Lower leg skin (tissue), 4 donors: Measurements from ENCODE around the gene TLE4. TPM values are rescaled to one million over a fixed set of nuclear protein-coding genes. Genes with fewer than 3 reads are reported as not detected.

ENCODE experiments used
- DNase-seq, 2 donors: peaks; one replicate each; pipeline ENCODE4 v3.0.0-alpha.2; 2019; ENCODE audit warnings: low spot score in 2 of 2
- H3K4me3 ChIP-seq: fragments of 200-600 bp; sonication (generic); 2 replicates; pipeline ENCODE4 v1.5.1; 2017; ENCODE audit warnings: mild to moderate bottlenecking, low read depth; ENCODE audit not compliant: poor library complexity, severe bottlenecking
- POLR2A ChIP-seq, 2 donors: fragments of 450-650 bp; IDR thresholded peaks; one replicate each; pipeline ENCODE4 v1.6.1; 2016 to 2017; ENCODE audit warnings: antibody characterized with exemption in 2 of 2, mild to moderate bottlenecking in 1 of 2, moderate library complexity in 1 of 2
- WGBS, 2 donors: methylation state at CpG; one replicate each; pipeline ENCODE4 v1.1.5; 2018; 5-methylcytosine and 5-hydroxymethylcytosine counted together
- intact Hi-C: fragments of 100-400 bp; cut with DNase I; formaldehyde crosslinking; loops from one replicate; pipeline ENCODE4 v1.15.0; 2023; ENCODE audit warnings: low total_unique reads
- total RNA-seq, 4 donors: library from RNA; depleted of rRNA; stranded (reverse); fragments of >200 nt; gene quantifications; one replicate each; pipeline ENCODE4 v1.1.0, GENCODE V29; 2016
- TF ChIP-seq, protein P1 (sequence below), 3 donors: fragments of 450-650 bp; IDR thresholded peaks; one replicate each; pipeline ENCODE4 v1.5.1; 2016; ENCODE audit warnings: antibody characterized with exemption in 3 of 3, mild to moderate bottlenecking in 3 of 3, moderate library complexity in 2 of 3

Gene TLE4
- total RNA-seq, 4 donors from 2014 or later = 46.8 to 97.9 (median 54.1) TPM

DNA sequence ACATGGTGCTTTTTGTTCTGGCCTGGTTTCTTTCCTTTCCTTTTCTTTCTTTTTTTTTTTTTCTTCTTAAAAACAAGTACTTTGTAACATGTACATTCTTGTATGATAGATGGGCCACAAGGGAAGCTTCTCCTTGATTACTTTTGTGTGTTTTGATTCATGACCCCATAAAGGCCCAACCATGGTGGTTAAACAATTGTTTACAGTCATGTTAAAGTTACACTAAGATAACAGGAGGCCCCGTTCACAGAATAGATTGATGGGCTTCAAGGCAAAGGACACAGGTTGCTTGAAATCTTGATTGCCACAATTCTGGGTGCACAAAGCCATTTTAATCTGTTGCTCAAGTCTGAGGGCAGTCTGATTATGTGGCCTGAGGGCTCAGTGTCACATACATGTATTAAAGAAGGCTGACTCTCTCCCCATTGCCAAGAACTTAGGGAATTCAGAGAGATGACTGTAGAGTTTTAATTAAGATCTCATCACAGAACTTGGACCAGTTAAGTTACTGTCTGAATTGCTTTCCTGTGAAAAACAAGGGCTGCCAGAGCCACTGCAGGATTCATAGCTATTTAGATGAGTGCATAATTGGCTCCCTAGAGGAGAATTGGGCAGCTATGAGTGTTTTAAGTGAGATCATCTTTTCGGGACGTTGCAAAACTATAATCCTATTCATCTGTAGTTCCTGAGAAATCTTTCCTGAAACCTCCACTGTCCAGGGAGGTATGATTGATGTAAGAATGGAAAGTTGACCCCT is 163.4 kb downstream of the TLE4 start:
- no peak for TF ChIP-seq POLR2A (IDR thresholded peaks at IDR 0.05)
- TF ChIP-seq, protein P1, sequence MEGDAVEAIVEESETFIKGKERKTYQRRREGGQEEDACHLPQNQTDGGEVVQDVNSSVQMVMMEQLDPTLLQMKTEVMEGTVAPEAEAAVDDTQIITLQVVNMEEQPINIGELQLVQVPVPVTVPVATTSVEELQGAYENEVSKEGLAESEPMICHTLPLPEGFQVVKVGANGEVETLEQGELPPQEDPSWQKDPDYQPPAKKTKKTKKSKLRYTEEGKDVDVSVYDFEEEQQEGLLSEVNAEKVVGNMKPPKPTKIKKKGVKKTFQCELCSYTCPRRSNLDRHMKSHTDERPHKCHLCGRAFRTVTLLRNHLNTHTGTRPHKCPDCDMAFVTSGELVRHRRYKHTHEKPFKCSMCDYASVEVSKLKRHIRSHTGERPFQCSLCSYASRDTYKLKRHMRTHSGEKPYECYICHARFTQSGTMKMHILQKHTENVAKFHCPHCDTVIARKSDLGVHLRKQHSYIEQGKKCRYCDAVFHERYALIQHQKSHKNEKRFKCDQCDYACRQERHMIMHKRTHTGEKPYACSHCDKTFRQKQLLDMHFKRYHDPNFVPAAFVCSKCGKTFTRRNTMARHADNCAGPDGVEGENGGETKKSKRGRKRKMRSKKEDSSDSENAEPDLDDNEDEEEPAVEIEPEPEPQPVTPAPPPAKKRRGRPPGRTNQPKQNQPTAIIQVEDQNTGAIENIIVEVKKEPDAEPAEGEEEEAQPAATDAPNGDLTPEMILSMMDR (IDR thresholded peaks at IDR 0.05) = no peak
- WGBS, 2 donors = 41 to 43% methylated on average over 3 of the region's 3 CpGs
- intact Hi-C loops = no loop called here
- no peak overlapping the region for H3K4me3 ChIP-seq
- no peak for DNase-seq

- intact Hi-C loops = no loop called here
- TF ChIP-seq, protein P1 (IDR thresholded peaks at IDR 0.05) = no peak
- no peak for TF ChIP-seq POLR2A (IDR thresholded peaks at IDR 0.05)
These were observed 164.3 kb downstream of the TLE4 start for GRCh38 chr9:79736051-79736450.

DNA sequence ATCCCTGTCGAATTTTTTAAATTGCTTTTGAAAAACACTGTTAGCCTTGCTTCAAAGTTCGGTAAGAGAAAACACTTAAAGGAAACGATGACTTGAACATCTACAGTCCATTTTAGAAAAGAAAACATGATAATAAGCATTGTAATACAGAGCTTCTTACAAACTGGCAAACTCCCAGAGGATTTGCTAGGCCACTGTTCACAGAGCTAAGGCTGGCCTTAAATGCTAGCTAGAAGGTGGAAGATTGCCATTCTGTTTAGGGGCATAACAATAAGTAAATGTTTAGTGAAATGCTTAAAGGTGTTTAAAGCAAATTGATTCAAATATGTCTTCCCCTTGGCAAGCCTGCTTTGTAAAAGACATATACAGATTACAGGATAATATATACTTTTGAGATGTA is 169.6 kb downstream of the TLE4 start:
- no peak overlapping the region for H3K4me3 ChIP-seq
- 79 to 84% methylated on average over 3 of the region's 3 CpGs for WGBS, 2 donors
- TF ChIP-seq, protein P1 (IDR thresholded peaks at IDR 0.05) = no peak
- intact Hi-C loops = no loop called here
- no peak for DNase-seq

More at GRCh38 chr9:79736051-79736450, 164.3 kb downstream of the TLE4 start:
- DNase-seq = no peak
- 91 to 94% methylated on average over 5 of the region's 5 CpGs for WGBS, 2 donors
- H3K4me3 ChIP-seq = no peak overlapping the region

GRCh38 chr9:79742110-79742721 is 170.5 kb downstream of the TLE4 start:
- TF ChIP-seq, protein P1 (IDR thresholded peaks at IDR 0.05) = no peak
- no peak for TF ChIP-seq POLR2A (IDR thresholded peaks at IDR 0.05)
- 50 to 57% methylated on average over 4 of the region's 4 CpGs for WGBS, 2 donors
- intact Hi-C loops = no loop called here
- DNase-seq = no peak
- H3K4me3 ChIP-seq = no peak overlapping the region

DNA sequence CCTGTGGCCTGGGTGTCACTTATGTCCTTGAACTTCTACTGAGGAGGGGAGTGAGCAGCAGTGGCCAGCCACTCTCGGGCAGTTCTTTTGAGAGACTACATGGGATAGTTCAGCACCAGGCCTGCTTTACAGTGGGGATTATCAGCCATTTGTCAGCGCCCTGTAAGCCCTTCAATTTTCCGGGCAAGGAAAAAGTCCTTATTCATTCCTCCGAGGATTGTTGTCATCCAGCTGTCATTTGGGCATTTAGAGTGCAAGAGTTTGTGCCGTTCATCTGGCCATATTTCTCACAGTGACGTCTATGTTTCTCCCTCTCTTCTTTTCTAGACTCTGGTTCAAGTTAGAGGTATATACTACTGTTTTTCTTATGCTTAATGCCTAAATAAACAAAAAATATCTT is 172.8 kb downstream of the TLE4 start:
- intact Hi-C loops = no loop called here
- 86 to 90% methylated on average over 6 of the region's 6 CpGs for WGBS, 2 donors
- no peak overlapping the region for H3K4me3 ChIP-seq
- no peak for DNase-seq
- TF ChIP-seq, protein P1 (IDR thresholded peaks at IDR 0.05) = no peak
- no peak for TF ChIP-seq POLR2A (IDR thresholded peaks at IDR 0.05)
